Omental fat pad (tissue), 4 donors: ENCODE measurements around the gene SLC37A1. TPM values are rescaled to one million over a fixed set of nuclear protein-coding genes. Genes with fewer than 3 reads are reported as not detected.

Experiments used
- ATAC-seq: fragments of 150-250 bp; one replicate; pipeline ENCODE4 v1.9.1; 2016; ENCODE audit warnings: mild to moderate bottlenecking, moderate library complexity; ENCODE audit not compliant: low FRiP score
- DNase-seq: peaks from one replicate; pipeline ENCODE4 v3.0.0-alpha.2; 2019; ENCODE audit warnings: low spot score
- CTCF ChIP-seq, 3 donors: fragments of 450-650 bp; IDR thresholded peaks; one replicate each; pipeline ENCODE4 v1.5.1; 2016 to 2017; ENCODE audit warnings: antibody characterized with exemption in 3 of 3, mild to moderate bottlenecking in 3 of 3, moderate library complexity in 2 of 3
- total RNA-seq, 4 donors: library from RNA; depleted of rRNA; stranded (reverse); fragments of >200 nt; gene quantifications; one replicate each; pipeline ENCODE4 v1.1.0, GENCODE V29; 2016

Gene SLC37A1
- total RNA-seq, 4 donors from 2014 or later, result 4.6 to 11.0 (median 6.0) TPM

- DNase-seq (no peak), ATAC-seq (peak; percentile 57)
- TF ChIP-seq CTCF (IDR thresholded peaks at IDR 0.05), result no peak
These were observed 107.6 kb downstream of the SLC37A1 start for GRCh38 chr21:42621166-42621818.

GRCh38 chr21:42621819-42622177 lies 108.1 kb downstream of the SLC37A1 start:
- TF ChIP-seq CTCF (IDR thresholded peaks at IDR 0.05), result no peak
- ATAC-seq, result no peak
- no peak for DNase-seq

- DNase-seq (no peak), ATAC-seq (no peak)
- TF ChIP-seq CTCF (IDR thresholded peaks at IDR 0.05), result no peak
These were observed 108.6 kb downstream of the SLC37A1 start for GRCh38 chr21:42622284-42622683.

GRCh38 chr21:42623694-42624093 lies 110.0 kb downstream of the SLC37A1 start:
- ATAC-seq (no peak), DNase-seq (no peak)
- no peak for TF ChIP-seq CTCF (IDR thresholded peaks at IDR 0.05)

GRCh38 chr21:42624095-42624790 lies 110.6 kb downstream of the SLC37A1 start:
- no peak for TF ChIP-seq CTCF (IDR thresholded peaks at IDR 0.05)
- DNase-seq, result no peak
- ATAC-seq, result no peak

- ATAC-seq (no peak), DNase-seq (no peak)
- TF ChIP-seq CTCF (IDR thresholded peaks at IDR 0.05), result no peak
These were observed 111.3 kb downstream of the SLC37A1 start for GRCh38 chr21:42624936-42625335.

- ATAC-seq, result no peak
- TF ChIP-seq CTCF (IDR thresholded peaks at IDR 0.05), result no peak
- no peak for DNase-seq
These were observed 112.5 kb downstream of the SLC37A1 start for GRCh38 chr21:42626171-42626570.
